Vagina (tissue), 2 donors: ENCODE data around the gene SMAD6. TPM values are rescaled to one million over a fixed set of nuclear protein-coding genes. Genes with fewer than 3 reads are reported as not detected.
"Not testable (repeated sequence)": the region's sequence is repeated elsewhere in the genome, so short reads cannot be mapped to it uniquely, and the experiment has no call there.

Source experiments
- DNase-seq, 2 donors: peaks; one replicate each; pipeline ENCODE4 v3.0.0-alpha.2; 2017; ENCODE audit errors: extremely low spot score in 2 of 2
- H3K27ac ChIP-seq: fragments of 200-600 bp; sonication (generic); one replicate; pipeline ENCODE4 v1.5.1; 2019
- H3K27me3 ChIP-seq: fragments of 200-600 bp; sonication (generic); one replicate; pipeline ENCODE4 v1.5.1; 2019
- H3K36me3 ChIP-seq, 2 donors: fragments of 200-600 bp; sonication (generic); one replicate each; pipeline ENCODE4 v1.5.1; 2017 to 2019
- H3K4me1 ChIP-seq: fragments of 200-600 bp; sonication (generic); one replicate; pipeline ENCODE4 v1.5.1; 2019
- H3K4me3 ChIP-seq, 2 donors: fragments of 200-600 bp; sonication (generic); 1 replicate in 1 of 2; 2 replicates in 1 of 2; pipeline ENCODE4 v1.5.1; 2016 to 2019
- H3K9me3 ChIP-seq: fragments of 200-600 bp; sonication (generic); one replicate; pipeline ENCODE4 v1.5.1; 2019
- CTCF ChIP-seq, 3 experiments: fragments of 450-650 bp in 2 of 3; fragments of 200-600 bp in 1 of 3; sonication (generic) in 1 of 3; IDR thresholded peaks; one replicate each; pipeline ENCODE4 v1.5.1; 2017 to 2019; ENCODE audit warnings: antibody characterized with exemption in 3 of 3, mild to moderate bottlenecking in 2 of 3, moderate library complexity in 2 of 3
- POLR2A ChIP-seq, 2 donors: fragments of 450-650 bp; IDR thresholded peaks; one replicate each; pipeline ENCODE4 v1.6.1; 2017; ENCODE audit warnings: antibody characterized with exemption in 2 of 2, mild to moderate bottlenecking in 2 of 2, moderate library complexity in 2 of 2
- POLR2AphosphoS5 ChIP-seq, 2 donors: sonication (generic); formaldehyde crosslinking; IDR thresholded peaks; one replicate each; pipeline ENCODE4 v1.9.0; 2017; ENCODE audit warnings: antibody characterized with exemption in 2 of 2, mild to moderate bottlenecking in 2 of 2, low read depth in 1 of 2; ENCODE audit not compliant: insufficient read depth in 1 of 2
- intact Hi-C: fragments of 100-400 bp; cut with DNase I; formaldehyde crosslinking; loops from one replicate; pipeline ENCODE4 v1.15.1; 2023
- total RNA-seq: library from RNA; depleted of rRNA; stranded (reverse); fragments of >200 nt; gene quantifications from one replicate; pipeline ENCODE4 v1.2.3, GENCODE V29; 2016

SMAD6 gene
- total RNA-seq, 1 donor from 2014 or later = 28.5 TPM

GRCh38 chr15:66685638-66686150 is 16.3 kb upstream of the SMAD6 start:
- no peak overlapping the region for H3K4me3 ChIP-seq
- no peaks in the 10 kb centered on the region for H3K36me3 ChIP-seq
- intact Hi-C loops = no loop called here
- H3K27ac ChIP-seq = no peak overlapping the region
- DNase-seq = no peak
- no peaks in the 10 kb centered on the region for H3K27me3 ChIP-seq
- no peak for TF ChIP-seq POLR2AphosphoS5 (IDR thresholded peaks at IDR 0.05; ENCODE audit: insufficient read depth in 1 of 2, low read depth in 1 of 2)
- no peak for TF ChIP-seq CTCF (IDR thresholded peaks at IDR 0.05)
- no peak for TF ChIP-seq POLR2A (IDR thresholded peaks at IDR 0.05)
- no peaks in the 10 kb centered on the region for H3K4me1 ChIP-seq
- no peaks in the 10 kb centered on the region for H3K9me3 ChIP-seq

GRCh38 chr15:66690912-66691311 is 11.1 kb upstream of the SMAD6 start:
- intact Hi-C loops, H3K36me3 ChIP-seq, H3K9me3 ChIP-seq, DNase-seq, H3K27ac ChIP-seq, H3K4me3 ChIP-seq, H3K27me3 ChIP-seq, H3K4me1 ChIP-seq: not testable (repeated sequence)

- Histone ChIP-seq H3K36me3 (no peaks in the 10 kb centered on the region), H3K9me3 (no peaks in the 10 kb centered on the region), H3K27ac (no peak overlapping the region), H3K4me1 (no peaks in the 10 kb centered on the region), H3K27me3 (no peaks in the 10 kb centered on the region), H3K4me3 (no peak overlapping the region)
- intact Hi-C loops = no loop called here
- TF ChIP-seq POLR2A (IDR thresholded peaks at IDR 0.05) (no peak), POLR2AphosphoS5 (IDR thresholded peaks at IDR 0.05; ENCODE audit: insufficient read depth in 1 of 2, low read depth in 1 of 2) (no peak), CTCF (IDR thresholded peaks at IDR 0.05) (no peak)
- DNase-seq = no peak
These were observed 10.3 kb upstream of the SMAD6 start for GRCh38 chr15:66691727-66692126.

- intact Hi-C loops = no loop called here
- Histone ChIP-seq H3K4me1 (no peaks in the 10 kb centered on the region), H3K27me3 (no peaks in the 10 kb centered on the region), H3K9me3 (no peaks in the 10 kb centered on the region), H3K4me3 (no peak overlapping the region), H3K27ac (no peak overlapping the region), H3K36me3 (no peaks in the 10 kb centered on the region)
- DNase-seq = no peak
- no peak for TF ChIP-seq POLR2AphosphoS5 (IDR thresholded peaks at IDR 0.05; ENCODE audit: insufficient read depth in 1 of 2, low read depth in 1 of 2)
- no peak for TF ChIP-seq CTCF (IDR thresholded peaks at IDR 0.05)
- TF ChIP-seq POLR2A (IDR thresholded peaks at IDR 0.05) = no peak
These were observed 9.6 kb upstream of the SMAD6 start for GRCh38 chr15:66692391-66692790.

- no peak for DNase-seq
- H3K36me3 ChIP-seq = no peaks in the 10 kb centered on the region
- H3K9me3 ChIP-seq = no peaks in the 10 kb centered on the region
- no peak overlapping the region for H3K27ac ChIP-seq
- H3K4me1 ChIP-seq = peaks cover 2% of the 10 kb centered on the region
- no peaks in the 10 kb centered on the region for H3K27me3 ChIP-seq
- no peak for TF ChIP-seq CTCF (IDR thresholded peaks at IDR 0.05)
- TF ChIP-seq POLR2A (IDR thresholded peaks at IDR 0.05) = no peak
- TF ChIP-seq POLR2AphosphoS5 (IDR thresholded peaks at IDR 0.05; ENCODE audit: insufficient read depth in 1 of 2, low read depth in 1 of 2) = no peak
- intact Hi-C loops = no loop called here
- H3K4me3 ChIP-seq = no peak overlapping the region
These were observed 9.0 kb upstream of the SMAD6 start for GRCh38 chr15:66692808-66693596.
